ENCODE measurements around the gene SEC24D.
"Not testable (repeated sequence)": the region's sequence is repeated elsewhere in the genome, so short reads cannot be mapped to it uniquely, and the experiment has no call there.

The SEC24D gene

GRCh38 chr4:118811832-118812231 lies 24.1 kb downstream of the SEC24D start:
- DNase-seq (ENCODE audit: low read depth in 2 of 2): no peak

DNA sequence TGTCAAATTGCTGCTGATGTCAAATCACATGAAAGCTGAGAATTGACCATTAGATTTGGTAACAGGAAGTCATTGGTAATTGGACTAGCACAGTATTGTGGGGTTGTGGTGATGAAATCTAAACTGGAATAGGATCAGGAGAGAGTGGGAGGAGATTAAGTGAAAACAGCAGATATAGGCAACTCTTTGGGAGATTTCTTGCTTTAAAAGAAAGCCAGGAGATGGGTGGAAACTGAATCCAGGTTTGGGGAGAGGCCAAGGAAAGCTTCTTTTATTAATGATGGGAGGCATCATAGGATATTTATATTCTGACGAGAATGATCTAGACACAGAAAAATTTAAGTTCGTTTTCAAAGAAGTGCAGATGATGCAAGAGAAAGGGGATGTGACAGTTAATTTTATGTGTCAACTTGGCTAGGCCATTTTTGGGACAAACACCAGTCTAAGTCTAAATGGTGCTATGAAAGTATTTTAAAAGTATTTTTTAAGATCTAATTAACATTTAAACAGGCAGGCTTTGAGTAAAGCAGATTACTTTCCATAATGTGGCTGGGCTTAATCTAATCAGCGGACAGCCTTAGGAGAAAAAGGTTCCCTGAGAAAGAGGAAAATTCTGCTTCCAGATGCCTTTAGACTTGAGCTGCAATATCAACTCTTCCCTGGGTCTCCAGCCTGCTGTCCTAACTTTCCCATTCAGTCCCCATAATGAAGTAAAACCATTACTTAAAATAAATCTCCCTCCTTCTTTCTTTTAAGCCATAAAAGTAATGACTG lies 24.7 kb downstream of the SEC24D start:
- no peak for DNase-seq (ENCODE audit: low read depth in 2 of 2)

GRCh38 chr4:118807659-118808058 lies 28.3 kb downstream of the SEC24D start:
- DNase-seq (ENCODE audit: low read depth in 2 of 2): no peak

DNA sequence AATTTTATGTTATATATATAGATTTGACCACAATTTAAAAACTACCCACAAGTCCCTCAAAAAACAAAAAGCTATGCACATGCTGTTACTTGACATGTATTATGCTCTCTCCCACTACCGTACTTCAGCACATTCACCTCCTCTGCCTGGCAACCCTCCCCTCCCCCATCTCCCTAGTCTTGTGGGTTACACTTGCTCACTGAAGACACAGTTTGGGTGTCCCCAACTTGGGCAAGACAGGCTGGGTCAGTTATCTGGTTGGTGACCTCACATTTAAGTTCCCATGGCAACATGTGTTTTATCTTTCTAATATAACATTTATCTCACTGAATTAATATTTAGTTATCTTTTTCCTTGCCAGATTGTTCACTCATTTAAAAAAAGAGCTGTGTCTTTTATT lies 32.7 kb downstream of the SEC24D start:
- DNase-seq (ENCODE audit: low read depth in 2 of 2): no peak

- no peak for DNase-seq (ENCODE audit: low read depth in 2 of 2)
These were observed 33.9 kb downstream of the SEC24D start for GRCh38 chr4:118801895-118802575.

GRCh38 chr4:118799231-118799942 lies 36.5 kb downstream of the SEC24D start:
- DNase-seq (ENCODE audit: low read depth in 2 of 2): no peak

DNA sequence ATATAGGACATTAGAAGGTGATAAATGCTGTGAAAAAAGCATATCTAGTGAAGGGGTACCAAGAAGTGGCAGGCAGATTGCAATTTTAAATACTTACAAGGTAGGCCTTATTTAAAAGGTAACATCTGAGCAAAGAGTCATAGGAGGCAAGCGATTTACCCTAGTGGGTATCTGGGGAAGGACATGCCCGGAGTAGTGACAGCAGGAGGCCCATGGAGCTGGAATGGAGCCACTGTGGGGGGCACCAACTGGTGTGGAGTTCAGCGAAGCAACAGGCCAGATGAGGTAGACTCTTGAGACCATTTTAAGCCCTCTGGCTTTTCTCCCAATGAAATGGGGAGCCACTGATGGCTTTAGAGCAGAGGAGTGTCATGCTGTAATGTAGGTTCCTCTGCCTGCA lies 37.3 kb downstream of the SEC24D start:
- DNase-seq (ENCODE audit: low read depth in 2 of 2): no peak

DNA sequence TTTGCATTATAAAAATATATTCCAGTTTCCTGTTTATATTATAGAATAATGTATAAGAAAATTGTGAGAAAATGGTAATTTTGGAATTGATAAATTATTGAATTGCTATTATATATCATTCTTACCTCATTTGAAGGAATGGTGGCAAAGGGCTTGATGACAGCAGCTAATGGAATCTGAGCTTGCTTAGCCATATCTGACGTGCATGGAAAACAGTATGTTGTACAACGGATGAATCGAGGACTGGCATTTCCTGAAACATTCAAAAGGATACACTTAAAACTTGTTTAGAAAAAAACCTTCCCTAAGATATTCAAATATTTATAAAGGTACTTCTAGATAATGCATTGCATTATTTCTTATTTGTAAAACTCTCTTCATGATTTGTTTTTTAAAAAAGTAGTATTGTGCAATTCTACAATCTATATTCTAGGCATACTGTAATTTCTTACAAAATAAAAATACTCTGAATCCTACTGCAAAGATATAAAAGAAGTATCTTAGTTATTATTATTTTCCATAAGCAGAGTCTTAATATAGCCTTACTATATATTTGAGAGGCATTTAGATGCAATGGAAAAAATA lies 38.3 kb downstream of the SEC24D start:
- DNase-seq (ENCODE audit: low read depth in 2 of 2): no peak

- not testable (repeated sequence) for DNase-seq (ENCODE audit: low read depth in 2 of 2)
These were observed 44.1 kb downstream of the SEC24D start for GRCh38 chr4:118791690-118792446.

DNA sequence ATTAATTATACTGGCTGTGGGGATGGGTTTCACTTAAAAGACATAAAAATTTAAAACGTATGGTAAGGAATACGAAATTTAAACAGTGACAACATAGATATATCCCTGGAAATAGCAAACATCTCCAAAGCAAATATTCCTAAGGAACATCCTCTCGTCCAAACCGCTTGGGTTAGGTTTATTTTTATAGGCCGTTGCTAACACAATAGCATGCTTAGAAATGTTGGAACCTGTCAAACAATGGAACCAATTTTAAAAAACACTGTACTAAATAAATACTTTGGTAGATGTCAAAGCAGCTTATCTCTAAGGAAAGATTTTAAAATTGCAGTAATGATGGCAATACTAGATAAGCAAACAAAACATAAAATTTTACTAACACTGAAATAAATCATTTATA lies 45.4 kb downstream of the SEC24D start:
- DNase-seq (ENCODE audit: low read depth in 2 of 2): no peak

GRCh38 chr4:118788911-118789310 lies 47.0 kb downstream of the SEC24D start:
- DNase-seq (ENCODE audit: low read depth in 2 of 2): no peak

DNA sequence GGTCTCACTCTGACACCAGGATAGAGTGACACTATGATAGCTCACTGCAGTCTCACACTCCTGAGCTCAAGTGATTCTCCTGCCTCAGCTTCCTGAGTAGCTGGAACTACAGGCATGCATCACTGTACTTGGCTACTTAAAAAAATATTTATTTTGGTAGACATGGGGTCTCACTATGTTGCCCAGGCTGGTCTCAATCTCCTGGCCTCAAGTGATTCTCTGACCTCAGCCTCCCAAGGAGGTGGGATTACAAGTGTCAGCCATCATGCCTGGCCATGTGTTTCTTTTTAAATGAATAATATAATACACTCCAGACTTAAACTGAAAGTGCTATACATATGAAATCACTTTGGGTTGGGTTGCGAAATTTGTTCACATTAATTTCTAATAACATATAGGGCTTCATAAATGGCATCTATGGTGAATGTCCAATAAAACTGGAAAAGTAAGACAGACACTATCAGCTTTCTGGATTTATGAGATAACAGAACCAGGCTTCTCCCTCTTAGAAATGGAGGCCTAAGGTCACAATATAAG lies 48.0 kb downstream of the SEC24D start:
- DNase-seq (ENCODE audit: low read depth in 2 of 2): no peak

DNA sequence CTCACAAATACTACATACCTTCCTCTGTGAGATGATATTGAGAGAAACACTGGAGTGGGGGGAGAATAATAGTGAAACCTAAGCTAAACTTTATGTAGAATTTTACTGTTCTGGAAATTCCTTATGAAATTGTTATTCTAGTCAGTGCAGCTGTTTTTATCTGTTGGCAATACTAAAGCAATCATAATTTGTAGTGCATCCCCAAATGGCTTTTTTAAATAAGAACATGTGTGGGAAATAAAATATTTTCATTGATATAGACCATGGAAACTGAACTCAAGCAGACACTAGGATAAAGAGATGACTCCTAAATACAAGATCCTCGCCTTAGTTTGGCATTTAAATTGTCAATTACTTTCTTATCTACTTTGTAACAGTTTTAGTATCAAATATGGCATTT lies 51.1 kb downstream of the SEC24D start:
- no peak for DNase-seq (ENCODE audit: low read depth in 2 of 2)

DNA sequence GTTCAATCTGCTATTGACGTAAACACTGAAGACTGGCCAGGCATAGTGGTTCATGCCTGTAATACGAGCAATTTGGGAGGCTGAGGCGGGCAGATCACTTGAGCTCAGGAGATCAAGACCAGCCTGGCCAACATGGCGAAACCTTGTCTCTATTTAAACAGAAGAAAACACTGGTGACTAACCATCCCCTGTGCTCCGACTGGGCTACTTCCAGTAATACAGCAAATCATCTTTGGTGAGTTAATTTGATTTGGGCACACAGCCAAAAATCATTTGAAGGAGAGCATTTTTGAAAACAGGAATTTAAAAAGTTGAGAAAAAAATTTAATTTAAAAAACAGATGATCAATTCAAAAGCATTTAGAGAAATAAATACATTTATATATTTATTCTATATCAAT lies 52.0 kb downstream of the SEC24D start:
- no peak for DNase-seq (ENCODE audit: low read depth in 2 of 2)

- not testable (repeated sequence) for DNase-seq (ENCODE audit: low read depth in 2 of 2)
These were observed 53.0 kb downstream of the SEC24D start for GRCh38 chr4:118782886-118783285.

DNA sequence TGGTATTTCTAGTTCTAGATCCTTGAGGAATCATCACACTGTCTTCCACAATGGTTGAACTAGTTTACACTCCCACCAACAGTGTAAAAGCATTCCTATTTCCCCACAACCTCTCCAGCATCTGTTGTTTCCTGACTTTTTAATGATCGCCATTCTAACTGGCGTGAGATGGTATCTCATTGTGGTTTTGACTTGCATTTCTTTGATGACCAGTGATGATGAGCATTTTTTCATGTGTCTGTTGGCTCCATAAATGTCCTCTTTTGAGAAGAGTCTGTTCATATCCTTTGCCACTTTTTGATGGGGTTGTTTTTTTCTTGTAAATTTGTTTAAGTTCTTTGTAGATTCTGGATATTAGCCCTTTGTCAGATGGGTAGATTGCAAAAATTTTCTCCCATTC lies 58.3 kb downstream of the SEC24D start:
- not testable (repeated sequence) for DNase-seq (ENCODE audit: low read depth in 2 of 2)

GRCh38 chr4:118776955-118777640 lies 58.8 kb downstream of the SEC24D start:
- not testable (repeated sequence) for DNase-seq (ENCODE audit: low read depth in 2 of 2)

- no peak for DNase-seq (ENCODE audit: low read depth in 2 of 2)
These were observed 59.6 kb downstream of the SEC24D start for GRCh38 chr4:118776157-118776954.

- no peak for DNase-seq (ENCODE audit: low read depth in 2 of 2)
These were observed 60.5 kb downstream of the SEC24D start for GRCh38 chr4:118775405-118775804.

- no peak for DNase-seq (ENCODE audit: low read depth in 2 of 2)
These were observed 60.9 kb downstream of the SEC24D start for GRCh38 chr4:118774989-118775388.

All from stimulated activated CD8-positive, alpha-beta memory T cell treated with anti-CD3 and anti-CD28 coated beads, Interleukin-7, amount 100 ng/mL, for 1 hour (primary cell).